NT2/D1 (cell line): Measurements from ENCODE around the gene FPR2.

ENCODE experiments used
- YY1 ChIP-seq: IDR thresholded peaks from 2 replicates; pipeline ENCODE4 v1.6.1; 2011; ENCODE audit not compliant: insufficient read length, insufficient read depth
- ZNF274 ChIP-seq: IDR thresholded peaks from 2 replicates; pipeline ENCODE4 v1.6.1; 2011; ENCODE audit warnings: mild to moderate bottlenecking, low read depth, low read length

- TF ChIP-seq ZNF274 = no peak
- no peak for TF ChIP-seq YY1
These were observed 22.4 kb downstream of the FPR2 start for GRCh38 chr19:51783372-51783771.
